ENCODE measurements around the gene AHCYL2.

AHCYL2 gene

DNA sequence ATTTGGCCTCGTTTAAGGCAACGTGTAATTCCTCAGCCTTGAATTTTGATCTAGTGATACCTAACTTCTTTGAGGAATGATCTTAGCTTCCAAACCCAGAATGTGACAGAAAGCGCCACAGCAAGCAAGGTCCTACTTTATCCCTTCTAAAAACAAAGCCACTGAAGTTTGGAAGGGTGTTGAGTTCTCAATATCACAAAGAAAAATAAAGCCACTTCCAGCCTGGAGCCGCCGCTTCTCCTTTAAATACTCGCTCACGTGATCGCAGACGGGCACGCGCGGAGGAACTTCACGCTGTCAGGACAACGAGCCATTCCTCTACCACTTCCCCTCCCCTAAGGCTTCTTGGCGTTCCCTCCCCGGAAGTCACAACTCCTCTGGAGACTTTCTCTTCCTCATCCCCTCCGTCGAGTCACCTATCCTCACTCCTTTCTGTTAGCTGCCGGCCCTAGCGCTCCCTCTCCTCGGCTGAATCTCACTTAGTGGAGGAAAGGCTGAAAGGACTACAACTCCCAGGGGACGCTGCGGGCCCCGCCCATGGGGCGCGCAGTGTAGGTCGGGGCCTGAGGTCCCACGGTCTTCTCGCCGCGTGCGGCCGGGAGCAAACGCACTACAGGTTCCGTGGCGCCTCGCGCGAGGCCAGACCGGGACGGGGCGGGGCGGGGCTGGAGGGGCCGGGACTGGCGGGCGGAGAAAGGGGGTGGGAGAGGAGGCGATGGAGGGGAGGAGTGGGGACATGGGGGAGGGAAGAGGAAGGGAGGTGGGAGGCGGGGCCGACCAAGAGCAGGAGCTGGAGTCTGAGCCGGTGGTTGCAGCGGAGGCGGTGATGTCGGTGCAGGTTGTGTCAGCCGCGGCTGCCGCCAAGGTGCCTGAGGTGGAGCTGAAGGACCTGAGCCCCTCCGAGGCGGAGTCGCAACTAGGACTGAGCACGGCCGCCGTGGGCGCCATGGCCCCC is at the start of gene AHCYL2:
AHCYL2 (plus strand) TSS at position 780 of the 955 bp plus-strand sequence.
- in situ Hi-C loops (cut with HindIII; ENCODE audit: low sequenced_read_pairs) = loop anchor here (5.0 kb wide), 1 partner anchor 48 kb away; no protein-coding TSS in a partner anchor

DNA sequence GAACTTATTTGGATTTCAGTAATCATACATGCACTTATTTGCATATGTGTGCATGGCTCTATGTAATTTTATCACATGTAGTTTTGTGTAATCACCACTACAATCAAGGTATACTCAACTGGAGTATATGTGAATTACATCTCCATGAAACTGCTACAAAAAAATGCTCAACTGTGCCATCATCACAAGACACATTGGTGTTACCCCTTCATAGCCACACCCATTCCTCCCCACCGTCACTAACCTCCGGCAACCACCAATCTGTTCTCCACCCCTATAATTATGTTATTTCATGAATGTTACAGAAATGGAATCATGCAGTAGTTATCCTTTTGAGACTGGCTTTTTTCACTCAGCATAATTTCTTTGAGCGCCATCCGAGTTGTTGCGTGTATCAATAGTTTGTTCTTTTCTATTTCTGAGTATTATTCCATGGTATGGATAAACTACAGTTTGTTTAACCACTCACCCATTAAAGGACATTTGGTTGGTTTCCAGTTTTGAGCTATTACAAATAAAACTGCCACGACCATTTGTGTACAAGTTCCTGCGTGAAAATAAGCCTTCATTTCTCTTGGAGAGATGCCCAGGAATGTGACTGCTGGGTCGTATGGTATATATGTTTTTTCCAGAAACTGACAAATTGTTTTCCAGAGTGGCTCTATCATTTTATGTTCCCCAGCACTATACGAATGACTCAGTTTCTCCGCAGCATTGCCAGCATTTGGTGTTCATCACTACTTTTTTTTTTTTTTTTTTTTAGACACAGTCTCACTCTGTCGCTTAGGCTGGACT is 47.7 kb upstream of the AHCYL2 start:
- no peak overlapping the region for H3K4me3 ChIP-seq (ENCODE audit: low read depth, low read length)
- TF ChIP-seq, protein P1, sequence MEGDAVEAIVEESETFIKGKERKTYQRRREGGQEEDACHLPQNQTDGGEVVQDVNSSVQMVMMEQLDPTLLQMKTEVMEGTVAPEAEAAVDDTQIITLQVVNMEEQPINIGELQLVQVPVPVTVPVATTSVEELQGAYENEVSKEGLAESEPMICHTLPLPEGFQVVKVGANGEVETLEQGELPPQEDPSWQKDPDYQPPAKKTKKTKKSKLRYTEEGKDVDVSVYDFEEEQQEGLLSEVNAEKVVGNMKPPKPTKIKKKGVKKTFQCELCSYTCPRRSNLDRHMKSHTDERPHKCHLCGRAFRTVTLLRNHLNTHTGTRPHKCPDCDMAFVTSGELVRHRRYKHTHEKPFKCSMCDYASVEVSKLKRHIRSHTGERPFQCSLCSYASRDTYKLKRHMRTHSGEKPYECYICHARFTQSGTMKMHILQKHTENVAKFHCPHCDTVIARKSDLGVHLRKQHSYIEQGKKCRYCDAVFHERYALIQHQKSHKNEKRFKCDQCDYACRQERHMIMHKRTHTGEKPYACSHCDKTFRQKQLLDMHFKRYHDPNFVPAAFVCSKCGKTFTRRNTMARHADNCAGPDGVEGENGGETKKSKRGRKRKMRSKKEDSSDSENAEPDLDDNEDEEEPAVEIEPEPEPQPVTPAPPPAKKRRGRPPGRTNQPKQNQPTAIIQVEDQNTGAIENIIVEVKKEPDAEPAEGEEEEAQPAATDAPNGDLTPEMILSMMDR (IDR thresholded peaks at IDR 0.05; ENCODE audit: low read depth, low read length, missing control alignments) = no peak
- in situ Hi-C loops (cut with HindIII; ENCODE audit: low sequenced_read_pairs) = no loop called here
- DNase-seq (ENCODE audit: low read depth) = no peak

More for the DNA sequence above, at the start of gene AHCYL2:
- H3K4me3 ChIP-seq (ENCODE audit: low read depth, low read length) = peak within 1 kb of the TSS; percentile 53
- DNase-seq (ENCODE audit: low read depth) = peak; percentile 90
- TF ChIP-seq, protein P1 (IDR thresholded peaks at IDR 0.05; ENCODE audit: low read depth, low read length, missing control alignments) = no peak

DNA sequence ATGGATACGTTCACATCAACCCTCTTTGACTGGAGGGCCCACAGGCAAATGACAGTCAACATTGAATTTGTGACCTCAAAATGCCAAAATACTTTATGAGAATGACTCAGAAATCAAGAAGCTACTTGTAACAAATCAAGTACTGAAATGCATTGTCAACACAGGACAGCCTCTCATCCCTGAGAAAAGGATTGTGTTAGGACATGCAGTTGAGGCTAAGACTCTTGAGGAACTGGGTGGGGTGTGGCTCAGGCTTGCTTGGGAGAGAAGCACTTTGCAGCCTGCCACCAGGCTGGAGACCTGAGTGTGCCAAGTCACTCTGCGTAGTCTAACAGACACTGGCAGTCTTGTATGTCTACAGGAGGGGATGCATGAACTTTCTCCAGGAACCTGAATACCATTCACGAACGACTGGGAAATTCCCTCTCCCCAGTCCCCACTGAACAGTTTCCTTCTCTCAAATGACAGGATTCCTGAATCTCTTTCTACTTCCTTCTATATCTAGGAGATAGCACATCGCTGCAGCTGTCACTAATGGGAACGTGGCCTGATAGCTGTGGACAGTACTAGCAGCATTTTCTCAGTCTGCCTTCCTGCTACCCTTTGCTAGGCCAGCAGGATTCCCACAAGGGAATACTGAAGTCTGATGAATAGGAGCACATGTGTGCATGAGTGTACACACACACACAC is 39.7 kb upstream of the AHCYL2 start:
- TF ChIP-seq, protein P1 (IDR thresholded peaks at IDR 0.05; ENCODE audit: low read depth, low read length, missing control alignments) = no peak
- in situ Hi-C loops (cut with HindIII; ENCODE audit: low sequenced_read_pairs) = no loop called here
- no peak for DNase-seq (ENCODE audit: low read depth)
- no peak overlapping the region for H3K4me3 ChIP-seq (ENCODE audit: low read depth, low read length)

DNA sequence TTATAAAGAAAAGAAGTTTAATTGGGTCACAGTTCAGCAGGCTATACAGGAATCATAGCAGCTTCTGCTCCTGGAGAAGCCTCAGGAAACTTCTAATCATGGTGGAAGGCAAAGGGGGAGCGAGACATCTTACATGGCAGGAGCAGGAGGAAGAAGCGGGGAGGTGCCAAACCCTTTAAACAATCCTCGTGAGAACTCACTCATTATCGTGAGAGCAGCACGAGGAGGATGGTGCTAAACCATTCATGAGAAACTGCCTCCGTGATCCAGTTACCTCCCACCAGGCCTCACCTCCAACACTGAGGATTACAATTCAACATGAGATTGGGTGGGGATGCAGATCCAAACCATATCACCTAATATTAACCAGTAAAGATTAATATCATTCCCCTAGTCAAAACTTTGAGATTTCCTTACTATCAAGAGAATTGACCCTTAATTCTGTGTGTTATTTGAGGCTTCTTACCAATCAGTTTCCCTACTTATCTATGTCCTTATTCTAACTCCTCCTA is 38.0 kb upstream of the AHCYL2 start:
- TF ChIP-seq, protein P1 (IDR thresholded peaks at IDR 0.05; ENCODE audit: low read depth, low read length, missing control alignments) = no peak
- DNase-seq (ENCODE audit: low read depth) = no peak
- in situ Hi-C loops (cut with HindIII; ENCODE audit: low sequenced_read_pairs) = no loop called here
- no peak overlapping the region for H3K4me3 ChIP-seq (ENCODE audit: low read depth, low read length)

DNA sequence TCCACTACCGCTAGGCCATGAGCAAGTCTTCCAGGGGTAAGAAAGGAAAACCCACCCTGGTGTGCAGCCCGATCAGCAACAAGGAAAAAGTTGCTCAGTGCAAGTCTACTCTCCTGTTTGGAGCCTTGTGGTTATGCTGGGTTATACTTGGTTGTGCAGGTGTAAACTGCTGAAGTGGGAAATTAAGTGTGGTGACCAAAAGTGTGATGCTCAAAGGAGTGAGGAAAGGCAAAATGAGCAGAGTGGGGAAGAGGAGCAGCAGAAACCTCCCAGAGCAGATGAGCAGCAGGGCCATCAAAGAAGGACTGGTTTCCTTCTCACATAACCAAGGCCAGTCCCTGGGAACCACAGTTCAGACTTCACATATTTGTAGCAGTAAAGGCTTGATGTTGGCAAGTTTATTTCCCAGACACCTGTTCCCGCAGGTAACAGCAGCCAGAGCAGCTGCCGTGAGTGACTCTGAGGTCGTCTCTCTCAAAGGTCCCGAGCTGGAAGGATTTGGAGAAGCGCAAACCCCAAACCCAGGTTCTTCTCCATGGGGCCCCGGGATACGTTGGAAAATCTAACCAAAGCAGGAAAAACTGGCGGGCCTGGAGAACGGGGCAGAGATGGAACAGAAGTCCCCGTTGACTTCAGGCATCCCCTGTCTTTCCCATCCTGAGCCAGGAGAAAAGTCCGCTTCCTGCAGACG is 37.0 kb upstream of the AHCYL2 start:
- in situ Hi-C loops (cut with HindIII; ENCODE audit: low sequenced_read_pairs) = no loop called here
- no peak for DNase-seq (ENCODE audit: low read depth)
- TF ChIP-seq, protein P1 (IDR thresholded peaks at IDR 0.05; ENCODE audit: low read depth, low read length, missing control alignments) = no peak
- peak overlapping the region; percentile 78 for H3K4me3 ChIP-seq (ENCODE audit: low read depth, low read length)

Data from astrocyte of the cerebellum (primary cell).